Stimulated activated CD8-positive, alpha-beta memory T cell treated with anti-CD3 and anti-CD28 coated beads, Interleukin-2, amount 100 ng/mL, for 1 hour (primary cell): Measurements from ENCODE around the gene RNU1-1.
"Not testable (repeated sequence)": the region's sequence is repeated elsewhere in the genome, so short reads cannot be mapped to it uniquely, and the experiment has no call there.

Experiments
- DNase-seq, 2 donors: peaks; one replicate each; pipeline ENCODE4 v3.0.0-alpha.2; 2020; ENCODE audit warnings: low read depth in 2 of 2

RNU1-1 gene

GRCh38 chr1:16521679-16522078 is 7.6 kb upstream of the RNU1-1 start:
- DNase-seq = not testable (repeated sequence)

GRCh38 chr1:16521288-16521583 is 7.2 kb upstream of the RNU1-1 start:
- DNase-seq = no peak

DNA sequence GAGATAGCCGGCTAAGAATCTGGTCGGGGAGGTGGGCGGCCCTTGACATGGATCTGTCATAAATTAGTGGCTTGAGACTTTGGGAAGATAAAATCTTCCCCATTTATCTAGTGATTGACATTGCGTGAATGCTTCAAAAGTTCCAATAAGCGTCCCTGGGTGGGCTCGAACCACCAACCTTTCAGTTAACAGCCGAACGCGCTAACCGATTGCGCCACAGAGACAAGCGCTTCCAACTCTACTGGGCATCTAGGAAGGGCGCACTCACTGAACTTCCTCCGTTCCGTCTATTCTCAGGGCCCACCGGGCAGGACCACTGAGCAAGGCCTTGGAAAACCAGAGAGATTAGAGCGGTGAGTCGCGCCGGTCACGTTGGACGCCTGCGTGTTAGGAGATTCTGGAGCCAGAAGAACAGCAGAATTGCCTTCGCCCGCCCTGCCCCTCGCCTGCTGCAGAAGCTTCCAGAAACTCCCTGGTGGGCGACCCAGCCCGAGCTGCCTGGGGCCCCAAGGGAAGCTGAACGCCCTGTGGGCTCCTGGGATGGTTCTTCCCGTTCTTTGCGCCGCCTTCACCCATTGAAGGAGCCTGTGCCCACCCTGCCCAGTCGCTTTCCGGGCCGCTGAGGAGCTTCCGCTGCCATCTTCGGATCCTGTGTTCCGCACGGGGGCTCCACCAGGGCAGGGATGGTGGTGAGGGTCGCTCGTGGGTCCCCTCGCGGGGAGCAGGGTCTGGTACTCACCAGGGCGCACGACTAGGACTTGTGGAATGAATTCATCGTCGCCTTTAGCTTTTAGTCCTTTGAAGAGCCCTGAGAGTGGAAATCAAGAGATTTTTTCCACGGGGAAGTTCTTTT is 6.6 kb upstream of the RNU1-1 start:
- DNase-seq = not testable (repeated sequence)

DNA sequence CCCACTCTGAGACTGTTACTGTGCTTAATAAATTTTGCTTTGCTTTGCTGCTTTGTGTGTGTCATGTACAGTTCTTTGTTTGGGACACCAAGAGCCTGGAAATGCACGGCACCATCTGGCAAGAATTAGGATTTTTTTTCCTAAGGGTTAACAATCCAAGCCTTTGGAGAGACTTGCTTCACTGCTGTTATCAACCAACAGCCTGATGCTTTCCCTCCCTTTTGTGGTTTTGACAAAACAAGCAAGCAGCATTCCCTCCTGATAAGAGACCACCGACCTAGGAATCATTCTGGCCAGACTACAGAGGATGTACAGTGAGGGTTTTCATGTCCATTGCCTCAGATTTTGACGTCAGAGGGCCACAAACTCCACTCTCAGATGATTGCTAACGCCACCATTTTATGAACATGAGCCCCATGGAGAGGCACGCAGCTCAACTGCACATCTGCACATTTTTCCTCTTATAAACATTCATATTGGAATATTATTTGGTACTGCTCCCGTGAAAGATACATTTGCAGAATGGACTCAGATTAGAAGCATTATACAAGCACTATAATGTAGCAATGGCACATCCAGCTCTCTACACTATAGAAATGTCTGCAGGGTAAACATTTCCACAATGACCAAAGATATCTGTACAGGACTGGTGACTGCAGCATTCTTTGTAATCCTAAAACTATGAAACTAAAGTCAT is 5.3 kb upstream of the RNU1-1 start:
- not testable (repeated sequence) for DNase-seq

GRCh38 chr1:16518913-16519254 is 4.8 kb upstream of the RNU1-1 start:
- DNase-seq = not testable (repeated sequence)

GRCh38 chr1:16516694-16517410 is 2.8 kb upstream of the RNU1-1 start:
- not testable (repeated sequence) for DNase-seq

DNA sequence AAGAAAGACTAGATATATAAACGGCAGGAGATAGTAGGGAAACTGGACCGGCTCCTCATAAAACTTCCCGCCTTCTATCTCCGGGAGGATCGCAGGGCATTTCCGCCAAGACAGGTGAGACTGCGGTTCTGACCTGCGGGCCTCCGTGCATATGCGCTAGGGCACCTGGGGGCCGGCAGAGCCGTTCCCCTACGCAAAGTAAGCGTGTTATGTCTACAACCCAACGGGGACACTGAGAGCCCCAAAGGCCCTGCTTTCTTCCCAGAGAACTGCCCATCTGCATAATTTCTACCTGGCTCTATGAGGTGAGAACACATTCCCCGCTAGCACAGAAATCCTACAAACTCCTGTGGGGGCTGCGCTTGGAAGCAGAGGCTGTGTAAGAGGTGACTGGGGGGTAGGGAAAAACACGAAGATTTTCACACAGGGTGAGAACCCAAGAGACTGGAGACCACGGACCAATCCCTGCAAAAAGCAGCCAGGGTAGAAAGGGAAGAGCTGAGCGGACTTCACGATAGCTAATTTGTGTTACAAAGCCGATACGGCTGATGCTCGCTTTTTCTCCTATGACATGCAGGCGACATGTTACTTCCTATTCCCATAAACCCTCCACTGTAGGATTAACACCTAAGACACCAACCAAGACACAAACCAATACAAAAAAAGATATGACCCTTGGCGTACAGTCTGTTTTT is 526 bp downstream of the RNU1-1 start:
- DNase-seq = not testable (repeated sequence)

- not testable (repeated sequence) for DNase-seq
These were observed 1.3 kb downstream of the RNU1-1 start for GRCh38 chr1:16512624-16513411.

DNA sequence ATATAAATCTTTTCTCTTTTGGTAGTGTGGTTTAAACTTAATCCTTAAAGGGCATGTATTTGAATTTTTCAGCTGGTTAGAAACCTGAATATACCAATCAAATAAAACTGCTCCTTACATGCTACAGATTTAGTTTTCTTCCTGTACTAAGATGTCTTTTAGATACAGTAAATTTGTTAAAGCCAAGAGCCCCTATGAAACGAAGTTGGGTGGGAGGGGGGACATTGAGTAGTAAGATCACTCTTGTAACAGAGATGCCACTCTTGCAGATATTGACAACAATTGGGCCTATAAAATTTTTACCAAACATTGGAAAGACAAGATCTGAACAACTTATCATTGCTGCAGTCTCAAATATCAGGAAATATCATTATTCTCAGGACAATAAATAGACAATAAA is 2.2 kb downstream of the RNU1-1 start:
- DNase-seq = not testable (repeated sequence)

DNA sequence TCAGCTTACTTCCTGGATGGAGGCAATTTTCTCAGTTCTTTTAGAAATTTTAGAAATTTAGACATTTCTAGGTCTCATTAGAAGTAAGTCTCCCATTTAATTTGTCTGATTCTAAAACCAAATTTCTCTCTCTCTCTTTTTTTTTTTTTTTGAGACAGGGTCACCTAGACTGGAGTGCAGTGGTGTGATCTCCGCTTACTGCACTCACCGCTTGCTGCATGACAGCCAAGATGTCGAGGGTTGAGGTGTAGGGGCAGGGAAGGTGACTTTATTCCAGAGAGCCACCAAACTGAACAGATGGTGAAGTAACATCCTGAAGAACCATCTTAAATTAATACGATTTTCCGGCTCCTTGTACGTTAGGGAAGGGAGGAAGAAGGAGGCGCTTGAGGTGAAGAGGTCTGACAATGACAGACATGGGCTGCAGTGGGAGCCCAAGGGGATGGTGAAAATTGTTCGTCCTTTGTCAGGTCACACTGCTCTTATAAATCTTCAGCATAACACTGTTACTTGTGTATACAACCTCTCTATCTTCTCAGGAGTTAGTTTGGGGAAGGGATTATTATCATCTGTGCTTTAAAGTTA is 5.1 kb downstream of the RNU1-1 start:
- not testable (repeated sequence) for DNase-seq

DNA sequence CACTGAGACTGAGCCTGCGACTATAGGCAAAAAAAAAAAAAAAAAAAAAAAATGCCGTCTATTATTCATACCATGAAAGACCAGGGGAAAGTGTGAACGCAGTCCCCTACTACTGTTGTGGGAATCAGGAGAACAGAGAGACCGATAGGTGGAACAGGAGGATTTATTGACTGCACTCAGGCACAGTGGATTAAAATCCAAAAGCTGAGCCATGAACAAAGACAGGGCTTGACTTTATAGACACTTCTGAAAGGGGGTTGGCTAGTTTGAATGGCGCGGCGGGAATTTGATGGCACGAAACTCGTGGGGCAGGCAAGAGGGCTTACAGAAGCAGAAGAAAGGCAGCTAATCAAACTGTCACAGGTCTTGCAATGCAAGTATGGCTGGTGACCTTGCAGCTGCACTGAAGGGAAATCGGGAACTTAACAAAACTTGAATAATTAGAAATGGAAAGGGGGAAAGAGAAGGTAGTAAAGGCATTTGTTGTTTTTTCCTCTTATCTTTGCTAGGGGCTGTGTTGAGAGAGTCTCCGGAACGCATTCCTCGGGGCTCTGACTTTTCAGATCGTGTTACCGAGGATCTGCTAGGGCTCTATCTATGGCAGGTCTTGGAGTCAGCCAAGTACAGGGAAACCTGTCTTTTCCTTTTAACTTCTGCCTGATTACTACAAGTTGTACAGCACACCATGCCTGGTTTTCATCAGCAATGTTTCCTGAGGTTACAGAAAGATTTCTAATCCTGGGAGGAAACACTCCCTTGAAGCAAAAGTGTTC is 7.5 kb downstream of the RNU1-1 start:
- not testable (repeated sequence) for DNase-seq

DNA sequence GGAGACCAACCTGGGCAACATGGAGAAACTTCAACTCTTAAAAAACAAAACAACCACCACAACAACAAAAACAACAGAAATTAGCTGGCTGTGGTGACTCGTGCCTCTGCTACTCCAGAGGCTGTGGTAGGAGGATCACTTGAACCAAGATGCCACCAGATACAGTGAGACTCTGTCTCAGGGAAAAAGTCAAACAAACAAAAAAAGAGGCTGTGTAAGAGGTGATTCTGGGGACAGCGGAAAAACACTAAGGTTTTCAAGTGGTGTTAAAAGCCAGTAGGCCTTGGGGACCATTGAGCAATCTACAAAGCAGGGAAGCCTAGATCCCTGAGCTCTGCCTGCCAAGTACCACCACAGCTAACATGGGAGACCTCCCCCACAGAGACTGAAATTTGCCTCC is 8.2 kb downstream of the RNU1-1 start:
- DNase-seq = not testable (repeated sequence)

- no peak for DNase-seq
These were observed 10.6 kb downstream of the RNU1-1 start for GRCh38 chr1:16503494-16503893.

DNA sequence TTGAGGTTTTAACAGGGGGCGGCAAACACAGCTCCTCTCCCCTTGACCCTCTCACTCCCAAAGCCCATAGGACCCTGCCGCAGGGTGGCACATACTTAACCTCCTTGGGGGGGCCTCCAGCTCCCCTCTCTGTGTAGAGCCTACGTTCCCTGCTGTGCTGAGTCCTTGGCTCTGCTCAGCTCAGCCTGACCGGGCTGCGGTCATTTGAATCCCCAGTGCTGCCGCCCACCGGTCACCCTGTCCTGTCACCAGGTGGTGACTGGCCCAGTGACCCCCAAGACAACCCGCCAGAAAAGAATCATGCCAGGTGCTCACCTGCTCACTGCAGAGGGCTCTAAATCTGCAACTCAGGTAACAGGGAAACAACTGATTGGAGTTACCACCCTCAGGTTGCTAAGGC is 12.6 kb downstream of the RNU1-1 start:
- not testable (repeated sequence) for DNase-seq

DNA sequence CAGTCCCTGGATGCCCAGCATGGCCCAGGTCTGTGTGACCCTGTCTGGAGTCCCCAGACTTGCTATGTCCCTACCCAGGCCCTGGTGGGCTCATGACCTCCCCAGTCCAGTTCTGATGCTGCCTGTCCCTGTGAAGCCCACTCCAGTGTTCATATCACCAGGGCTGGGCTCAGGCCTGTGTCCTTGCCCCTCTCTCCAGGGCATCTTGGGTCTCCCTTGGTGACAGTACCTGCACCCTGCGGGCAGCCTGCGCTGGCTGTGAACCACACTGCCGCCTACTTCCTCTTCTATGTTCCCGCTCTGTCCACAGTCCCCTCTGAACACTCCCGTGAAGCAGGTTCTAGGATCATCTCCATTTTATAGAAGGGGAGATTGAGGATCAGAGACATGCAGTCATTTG is 13.1 kb downstream of the RNU1-1 start:
- DNase-seq = not testable (repeated sequence)

DNA sequence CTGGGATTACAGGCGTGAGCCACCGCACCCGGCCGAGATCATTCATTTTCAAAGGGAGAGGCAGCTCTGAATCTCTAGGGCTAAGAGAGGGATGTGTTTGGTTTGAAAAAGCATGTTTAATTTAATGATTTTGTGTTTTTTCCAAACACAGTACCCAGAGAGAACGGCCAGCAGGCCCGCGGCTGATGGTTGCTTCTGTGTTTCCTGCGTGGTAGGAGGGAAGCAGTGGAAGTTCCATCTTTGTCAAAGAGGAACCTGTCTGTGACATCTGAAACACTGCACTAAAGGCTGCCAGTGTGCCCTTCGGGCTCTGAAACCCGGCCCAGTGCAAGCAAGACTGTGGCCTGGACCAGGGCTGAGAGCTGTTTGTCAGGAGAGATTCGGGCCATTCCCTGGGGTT is 13.6 kb downstream of the RNU1-1 start:
- not testable (repeated sequence) for DNase-seq

- peak; percentile 74 to 76 for DNase-seq
These were observed 15.3 kb downstream of the RNU1-1 start for GRCh38 chr1:16498573-16499413.

GRCh38 chr1:16498047-16498446 is 16.0 kb downstream of the RNU1-1 start:
- DNase-seq = not testable (repeated sequence)

- not testable (repeated sequence) for DNase-seq
These were observed 16.6 kb downstream of the RNU1-1 start for GRCh38 chr1:16497474-16497904.
